Kidney tubule cell (primary cell): ENCODE results near the gene SYNGR1.

ENCODE experiments used
- DNase-seq: peaks from one replicate; pipeline ENCODE4 v3.0.0-alpha.2; 2018; ENCODE audit warnings: low spot score

SYNGR1 gene

DNA sequence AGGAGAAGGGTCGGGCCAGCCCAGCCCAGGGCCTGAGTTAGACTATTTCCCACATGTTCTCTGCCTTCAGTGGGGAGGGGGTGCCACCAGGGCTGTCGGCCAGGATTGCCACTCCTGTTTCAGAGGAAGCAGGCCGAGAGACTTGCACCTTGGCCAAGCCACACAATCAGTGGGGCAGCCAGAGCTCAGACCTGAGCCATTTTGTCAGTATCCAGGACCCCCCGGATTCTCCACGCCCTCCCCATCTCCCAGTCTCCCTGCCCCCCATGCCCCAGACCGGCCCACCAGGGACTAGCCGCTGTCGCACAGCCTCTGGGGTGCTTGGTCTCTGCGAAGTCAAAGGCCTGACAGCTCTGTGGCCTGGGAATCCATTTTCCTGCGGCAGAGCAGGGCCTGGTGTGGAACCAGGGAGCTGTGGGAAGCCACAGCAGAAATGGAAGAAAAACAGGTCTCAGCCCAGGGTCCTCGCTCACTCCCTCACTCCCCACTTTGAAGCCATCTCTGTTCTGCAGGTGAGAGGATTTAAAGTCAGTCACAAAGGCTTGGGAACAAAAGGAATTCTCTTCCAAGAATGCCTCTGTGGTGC lies 81.5 kb downstream of the SYNGR1 start:
- DNase-seq = no peak

DNA sequence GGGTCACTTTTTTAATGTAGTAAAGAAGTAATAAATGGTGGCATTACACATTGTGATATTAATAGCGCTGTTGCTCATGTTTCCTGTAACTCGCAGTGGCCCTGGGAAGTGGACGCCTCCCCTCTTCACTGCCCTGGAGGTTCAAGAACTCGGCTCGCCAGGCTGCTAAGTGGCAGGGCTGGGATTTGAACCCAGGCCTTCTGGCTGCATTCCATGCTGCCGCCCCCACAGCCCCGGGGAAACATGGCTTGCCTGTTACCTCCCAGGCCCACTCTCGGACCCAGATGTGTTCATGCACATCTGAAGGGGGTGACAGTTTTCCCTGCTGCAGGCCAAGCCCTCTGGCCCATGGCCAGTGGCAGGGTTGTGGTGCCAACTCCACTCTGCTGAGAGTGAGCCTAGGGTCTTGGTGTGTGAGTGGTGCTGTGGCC lies 82.0 kb downstream of the SYNGR1 start:
- no peak for DNase-seq

DNA sequence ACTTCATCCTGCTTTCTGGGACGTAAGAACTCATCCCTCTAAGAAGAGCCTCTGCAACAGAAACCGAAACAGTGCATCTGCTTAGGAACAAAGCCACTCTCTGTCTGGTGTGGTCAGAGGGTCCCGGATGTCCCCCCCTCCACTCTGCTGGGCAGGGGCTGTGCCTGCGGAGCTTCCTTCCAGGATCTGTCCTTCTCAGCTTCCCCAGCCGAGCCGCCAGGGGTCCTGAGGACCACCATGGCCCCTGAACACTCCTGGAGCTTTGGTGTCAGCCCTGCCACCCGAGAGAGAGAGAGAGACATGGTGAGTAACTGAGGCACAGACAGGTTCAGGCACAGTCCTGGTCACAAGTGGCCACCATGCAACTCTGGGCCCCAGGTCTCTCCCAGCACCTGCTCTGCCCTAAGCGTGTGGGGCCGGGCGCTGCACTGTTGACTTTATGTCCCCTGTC lies 82.6 kb downstream of the SYNGR1 start:
- DNase-seq = no peak

DNA sequence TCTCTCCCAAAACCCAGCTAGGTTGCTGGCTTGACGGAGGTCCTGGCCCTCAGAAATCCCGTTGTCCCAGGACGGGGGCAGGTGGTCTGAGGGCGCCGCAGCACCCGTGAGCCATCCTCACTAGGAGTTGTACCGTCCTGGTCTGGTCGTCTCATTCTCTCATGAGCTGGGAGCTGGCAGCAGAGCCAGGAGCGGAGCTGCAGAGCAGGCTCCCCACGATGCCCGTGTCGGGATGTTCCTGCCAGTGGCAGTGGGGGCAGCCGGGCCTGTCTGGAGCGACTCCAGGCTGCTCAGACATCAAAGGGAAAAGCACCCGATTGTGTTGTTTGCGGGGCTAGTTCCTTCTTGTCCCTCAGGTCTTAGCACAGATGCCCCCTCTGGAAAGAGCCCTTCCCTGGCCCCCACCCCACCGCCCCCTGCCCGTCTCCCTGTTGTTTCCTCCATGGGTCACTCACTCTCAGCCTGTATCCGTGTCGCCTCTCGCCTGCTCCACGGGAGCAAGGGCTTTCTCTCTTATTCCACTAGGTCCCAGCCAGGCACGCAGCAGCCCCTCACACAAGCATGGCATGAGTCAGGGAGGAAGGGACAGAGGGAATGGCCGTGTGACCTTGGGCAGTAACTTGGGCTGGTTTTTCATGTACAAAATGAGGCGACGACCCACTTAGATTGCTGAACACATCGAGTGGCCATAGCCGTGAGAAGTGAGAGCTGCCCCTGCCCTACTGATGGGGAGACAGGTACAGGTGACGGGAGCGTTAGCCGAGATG lies 83.9 kb downstream of the SYNGR1 start:
- DNase-seq = no peak

DNA sequence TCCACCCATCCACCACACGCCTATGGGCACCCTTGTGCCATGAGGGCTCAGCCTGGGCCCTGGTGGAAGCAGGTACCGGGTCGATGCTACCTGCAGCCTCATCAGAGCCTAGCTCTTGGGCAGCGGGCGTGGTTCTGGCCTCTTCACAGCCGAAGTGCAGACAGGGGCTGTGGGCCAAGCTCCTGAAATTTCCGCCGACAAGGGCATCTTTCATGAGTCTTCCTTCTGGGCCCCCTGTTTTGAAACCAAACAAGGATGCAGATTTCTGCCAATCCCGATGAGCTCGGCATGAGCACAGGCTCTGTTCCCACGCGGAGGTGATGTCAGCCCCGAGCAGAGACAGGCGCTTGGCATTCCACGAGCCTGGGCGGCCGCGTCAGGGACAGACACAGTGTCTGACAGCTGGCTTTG lies 84.5 kb downstream of the SYNGR1 start:
- DNase-seq = no peak

DNA sequence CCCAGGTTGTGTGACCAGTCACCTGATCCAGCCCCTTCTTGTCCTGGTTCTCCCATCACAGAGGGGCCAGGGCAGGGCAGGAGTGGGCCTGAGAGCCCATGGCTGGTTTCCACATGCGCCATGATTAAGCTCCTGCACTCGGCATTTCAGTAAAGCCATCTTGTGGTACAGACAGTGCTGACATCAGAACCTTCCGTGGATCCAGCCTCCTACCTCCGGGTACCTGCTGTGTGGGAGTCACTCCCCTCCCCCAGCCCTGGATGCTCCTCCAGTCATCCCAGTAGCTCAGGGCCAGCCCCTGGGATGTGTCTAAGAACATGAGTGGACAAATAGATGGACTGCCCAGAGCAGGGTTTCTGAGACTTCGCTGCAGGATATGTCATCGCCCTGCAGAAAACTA lies 84.9 kb downstream of the SYNGR1 start:
- DNase-seq = no peak
